Measurements from ENCODE around the gene IGFBP3. TPM values are rescaled to one million over a fixed set of nuclear protein-coding genes. Genes with fewer than 3 reads are reported as not detected.
A peak's percentile ranks its signal among the peaks of the same experiment; 100 is the strongest.

The IGFBP3 gene
- total RNA-seq, 1 donor from 2014 or later: 46.0 TPM

GRCh38 chr7:45897042-45897690, 23.9 kb downstream of the IGFBP3 start:
- no peak for ATAC-seq
- DNase-seq: no peak
- intact Hi-C loops (cut with micrococcal nuclease): no loop called here

- DNase-seq: no peak
- ATAC-seq: no peak
- intact Hi-C loops (cut with micrococcal nuclease): no loop called here
Observed at GRCh38 chr7:45894665-45895062, 26.4 kb downstream of the IGFBP3 start.

- DNase-seq: no peak
- intact Hi-C loops (cut with micrococcal nuclease): no loop called here
- ATAC-seq: no peak
Observed at GRCh38 chr7:45893996-45894664, 26.9 kb downstream of the IGFBP3 start.

- no peak for DNase-seq
- intact Hi-C loops (cut with micrococcal nuclease): no loop called here
- ATAC-seq: no peak
Observed at GRCh38 chr7:45893374-45893995, 27.6 kb downstream of the IGFBP3 start.

GRCh38 chr7:45892407-45893035, 28.6 kb downstream of the IGFBP3 start:
- intact Hi-C loops (cut with micrococcal nuclease): no loop called here
- ATAC-seq: no peak
- no peak for DNase-seq

GRCh38 chr7:45891462-45892402, 29.3 kb downstream of the IGFBP3 start:
- intact Hi-C loops (cut with micrococcal nuclease): no loop called here
- ATAC-seq (no peak), DNase-seq (no peak)

- DNase-seq (no peak), ATAC-seq (no peak)
- intact Hi-C loops (cut with micrococcal nuclease): no loop called here
Observed at GRCh38 chr7:45890902-45891461, 30.1 kb downstream of the IGFBP3 start.

- intact Hi-C loops (cut with micrococcal nuclease): no loop called here
- no peak for ATAC-seq
- no peak for DNase-seq
Observed at GRCh38 chr7:45890125-45890901, 30.8 kb downstream of the IGFBP3 start.

- intact Hi-C loops (cut with micrococcal nuclease): no loop called here
- ATAC-seq: no peak
- no peak for DNase-seq
Observed at GRCh38 chr7:45889367-45890067, 31.6 kb downstream of the IGFBP3 start.

- intact Hi-C loops (cut with micrococcal nuclease): no loop called here
- no peak for ATAC-seq
- no peak for DNase-seq
Observed at GRCh38 chr7:45888993-45889366, 32.1 kb downstream of the IGFBP3 start.

GRCh38 chr7:45888185-45888992, 32.7 kb downstream of the IGFBP3 start, which contains the start of gene IGFBP1:
Gene IGFBP1, plus strand, starts transcription at chr7:45888488. Its CDS starts 165 bp downstream, at chr7:45888653.
- DNase-seq (peak; percentile 44), ATAC-seq (peak; percentile 79)
- intact Hi-C loops (cut with micrococcal nuclease): no loop called here

- no peak for ATAC-seq
- DNase-seq: no peak
- intact Hi-C loops (cut with micrococcal nuclease): no loop called here
Observed at GRCh38 chr7:45886931-45887667, 34.0 kb downstream of the IGFBP3 start.

GRCh38 chr7:45885264-45885882, 35.7 kb downstream of the IGFBP3 start:
- DNase-seq (no peak), ATAC-seq (no peak)

GRCh38 chr7:45884136-45884535, 36.9 kb downstream of the IGFBP3 start:
- intact Hi-C loops (cut with micrococcal nuclease): no loop called here

More at GRCh38 chr7:45885264-45885882, 35.7 kb downstream of the IGFBP3 start:
- intact Hi-C loops (cut with micrococcal nuclease): no loop called here

GRCh38 chr7:45882465-45882810, 38.6 kb downstream of the IGFBP3 start:
- intact Hi-C loops (cut with micrococcal nuclease): no loop called here
- DNase-seq: no peak

More at GRCh38 chr7:45884136-45884535, 36.9 kb downstream of the IGFBP3 start:
- DNase-seq (no peak), ATAC-seq (no peak)

More at GRCh38 chr7:45882465-45882810, 38.6 kb downstream of the IGFBP3 start:
- ATAC-seq: no peak

Data from left ventricle myocardium superior (tissue), 1 donor.